ENCODE measurements around the gene ZNF554.

DNA sequence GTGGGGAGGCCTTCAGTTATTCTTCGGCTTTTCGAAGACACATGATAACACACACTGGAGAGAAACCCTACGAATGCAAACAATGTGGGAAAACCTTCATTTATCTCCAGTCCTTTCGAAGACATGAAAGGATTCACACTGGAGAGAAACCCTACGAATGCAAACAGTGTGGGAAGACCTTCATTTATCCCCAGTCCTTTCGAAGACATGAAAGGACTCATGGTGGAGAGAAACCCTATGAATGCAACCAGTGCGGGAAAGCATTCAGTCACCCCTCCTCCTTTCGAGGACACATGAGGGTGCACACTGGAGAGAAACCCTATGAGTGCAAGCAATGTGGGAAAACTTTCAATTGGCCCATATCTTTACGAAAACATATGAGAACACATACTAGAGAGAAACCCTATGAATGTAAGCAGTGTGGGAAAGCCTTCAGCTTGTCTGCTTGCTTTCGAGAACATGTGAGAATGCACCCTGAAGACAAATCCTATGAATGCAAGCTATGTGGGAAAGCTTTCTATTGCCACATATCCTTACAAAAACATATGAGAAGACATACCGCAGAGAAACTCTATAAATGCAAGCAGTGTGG lies 33.4 kb downstream of the ZNF554 start:
- TF ChIP-seq, protein P1, sequence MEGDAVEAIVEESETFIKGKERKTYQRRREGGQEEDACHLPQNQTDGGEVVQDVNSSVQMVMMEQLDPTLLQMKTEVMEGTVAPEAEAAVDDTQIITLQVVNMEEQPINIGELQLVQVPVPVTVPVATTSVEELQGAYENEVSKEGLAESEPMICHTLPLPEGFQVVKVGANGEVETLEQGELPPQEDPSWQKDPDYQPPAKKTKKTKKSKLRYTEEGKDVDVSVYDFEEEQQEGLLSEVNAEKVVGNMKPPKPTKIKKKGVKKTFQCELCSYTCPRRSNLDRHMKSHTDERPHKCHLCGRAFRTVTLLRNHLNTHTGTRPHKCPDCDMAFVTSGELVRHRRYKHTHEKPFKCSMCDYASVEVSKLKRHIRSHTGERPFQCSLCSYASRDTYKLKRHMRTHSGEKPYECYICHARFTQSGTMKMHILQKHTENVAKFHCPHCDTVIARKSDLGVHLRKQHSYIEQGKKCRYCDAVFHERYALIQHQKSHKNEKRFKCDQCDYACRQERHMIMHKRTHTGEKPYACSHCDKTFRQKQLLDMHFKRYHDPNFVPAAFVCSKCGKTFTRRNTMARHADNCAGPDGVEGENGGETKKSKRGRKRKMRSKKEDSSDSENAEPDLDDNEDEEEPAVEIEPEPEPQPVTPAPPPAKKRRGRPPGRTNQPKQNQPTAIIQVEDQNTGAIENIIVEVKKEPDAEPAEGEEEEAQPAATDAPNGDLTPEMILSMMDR (conservative IDR thresholded peaks at IDR 0.05), result no peak
- no peak for TF ChIP-seq EZH2 (IDR thresholded peaks at IDR 0.05; ENCODE audit: low read depth)

Data from PC-9 (cell line).